Common myeloid progenitor, CD34-positive (primary cell): Measurements from ENCODE around the gene HES5.

Source experiments
- CTCF ChIA-PET: fragments of 350-600 bp; sonication (Branson Sonifier 250); formaldehyde crosslinking; loops from one replicate; lab custom pipeline; 2021; ENCODE audit warnings: antibody characterized with exemption; lab: Charles Lee
- POLR2A ChIA-PET: fragments of 350-600 bp; sonication (Branson Sonifier 250); formaldehyde crosslinking; loops from one replicate; lab custom pipeline; 2021; ENCODE audit warnings: antibody characterized with exemption; lab: Charles Lee
- DNase-seq, 3 donors: peaks; one replicate each; pipeline versions ENCODE4 v3.0.0 to v3.0.0-alpha.2; 2013
- H3K27ac ChIP-seq, 2 experiments: 1 replicate in 1 of 2; 2 replicates in 1 of 2; pipeline ENCODE4 v1.7.0; 2013; ENCODE audit warnings: inconsistent platforms in 2 of 2, low read length in 2 of 2, mild to moderate bottlenecking in 2 of 2, low read depth in 1 of 2, moderate library complexity in 1 of 2; ENCODE audit not compliant: severe bottlenecking in 2 of 2, insufficient read depth in 1 of 2, poor library complexity in 1 of 2
- H3K27me3 ChIP-seq, 5 experiments: replicated peaks in 2 of 5; 1 replicate in 3 of 5; 2 replicates in 2 of 5; pipeline versions ENCODE4 v1.6.1 to v1.7.0; 2013; ENCODE audit warnings: low read length in 4 of 5, mild to moderate bottlenecking in 2 of 5, moderate library complexity in 2 of 5, inconsistent platforms in 1 of 5; ENCODE audit not compliant: insufficient read depth in 5 of 5, control insufficient read depth in 4 of 5
- H3K36me3 ChIP-seq, 4 experiments: 1 replicate in 2 of 4; 2 replicates in 2 of 4; pipeline versions ENCODE4 v1.6.1 to v1.7.0; 2013; ENCODE audit warnings: low read length in 3 of 4, control low read depth in 1 of 4, mild to moderate bottlenecking in 1 of 4; ENCODE audit not compliant: control insufficient read depth in 4 of 4, insufficient read depth in 4 of 4
- H3K4me1 ChIP-seq, 4 experiments: 1 replicate in 3 of 4; 2 replicates in 1 of 4; pipeline versions ENCODE4 v1.6.1 to v1.7.1; 2013; ENCODE audit warnings: low read length in 3 of 4, mild to moderate bottlenecking in 3 of 4, control low read depth in 1 of 4, inconsistent platforms in 1 of 4, moderate library complexity in 1 of 4; ENCODE audit not compliant: control insufficient read depth in 4 of 4, insufficient read depth in 4 of 4; ENCODE audit errors: control extremely low read depth in 1 of 4
- H3K4me3 ChIP-seq, 7 experiments: 1 replicate in 4 of 7; 2 replicates in 3 of 7; pipeline versions ENCODE4 v1.5.1 to v1.7.0; 2013; ENCODE audit warnings: mild to moderate bottlenecking in 7 of 7, low read length in 6 of 7, moderate library complexity in 6 of 7, inconsistent platforms in 2 of 7, low read depth in 2 of 7, control low read depth in 1 of 7; ENCODE audit not compliant: insufficient read depth in 4 of 7, control insufficient read depth in 1 of 7; ENCODE audit errors: extremely low read depth in 1 of 7
- H3K9me3 ChIP-seq, 5 experiments: 1 replicate in 4 of 5; 2 replicates in 1 of 5; pipeline versions ENCODE4 v1.6.1 to v1.7.1; 2013; ENCODE audit warnings: low read length in 4 of 5, mild to moderate bottlenecking in 2 of 5, inconsistent platforms in 1 of 5, low read depth in 1 of 5, moderate library complexity in 1 of 5; ENCODE audit not compliant: control insufficient read depth in 4 of 5, insufficient read depth in 2 of 5; ENCODE audit errors: control extremely low read depth in 1 of 5
- WGBS: methylation state at CpG from one replicate; pipeline ENCODE4 v1.1.5; 2013; ENCODE audit not compliant: insufficient coverage; 5-methylcytosine and 5-hydroxymethylcytosine counted together

The HES5 gene

GRCh38 chr1:2502210-2502609 is 27.9 kb downstream of the HES5 start:
- Histone ChIP-seq H3K36me3 (peaks cover 0 to 6% (median under 1%) of the 10 kb centered on the region in 4 experiments), H3K9me3 (no peaks in the 10 kb centered on the region), H3K27ac (no peak overlapping the region), H3K27me3 (peaks cover 0 to 19% (median 0%) of the 10 kb centered on the region in 5 experiments), H3K4me1 (peaks cover 0 to 21% (median 17%) of the 10 kb centered on the region in 4 experiments), H3K4me3 (no peak overlapping the region)
- CTCF ChIA-PET: no interaction called here
- DNase-seq: no peak
- WGBS: 93% methylated on average over 32 of the region's 34 CpGs
- POLR2A ChIA-PET: no interaction called here

DNA sequence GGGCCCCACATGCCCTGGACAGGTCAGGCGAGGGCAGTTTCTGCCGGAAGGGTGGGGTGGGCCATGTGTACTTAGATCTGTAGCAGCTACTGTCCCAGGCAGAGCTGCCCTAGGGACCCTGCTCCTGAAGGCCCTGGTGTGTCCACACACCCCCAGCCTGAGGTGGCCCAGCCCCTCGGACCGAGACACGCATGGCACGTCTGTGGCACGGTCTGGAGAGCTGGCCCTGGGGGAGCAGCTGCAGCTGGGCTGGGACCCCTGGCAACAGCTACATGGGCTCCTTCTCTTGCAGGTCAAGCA is 28.3 kb downstream of the HES5 start:
- no peak for DNase-seq
- ChIA-PET CTCF (no interaction called here), POLR2A (no interaction called here)
- 89% methylated on average over 3 of the region's 7 CpGs for WGBS
- Histone ChIP-seq H3K27me3 (peaks cover 0 to 19% (median 0%) of the 10 kb centered on the region in 5 experiments), H3K9me3 (no peaks in the 10 kb centered on the region), H3K36me3 (peaks cover 0 to 3% (median 0%) of the 10 kb centered on the region in 4 experiments), H3K27ac (no peak overlapping the region), H3K4me1 (peaks cover 0 to 21% (median 17%) of the 10 kb centered on the region in 4 experiments), H3K4me3 (no peak overlapping the region)

DNA sequence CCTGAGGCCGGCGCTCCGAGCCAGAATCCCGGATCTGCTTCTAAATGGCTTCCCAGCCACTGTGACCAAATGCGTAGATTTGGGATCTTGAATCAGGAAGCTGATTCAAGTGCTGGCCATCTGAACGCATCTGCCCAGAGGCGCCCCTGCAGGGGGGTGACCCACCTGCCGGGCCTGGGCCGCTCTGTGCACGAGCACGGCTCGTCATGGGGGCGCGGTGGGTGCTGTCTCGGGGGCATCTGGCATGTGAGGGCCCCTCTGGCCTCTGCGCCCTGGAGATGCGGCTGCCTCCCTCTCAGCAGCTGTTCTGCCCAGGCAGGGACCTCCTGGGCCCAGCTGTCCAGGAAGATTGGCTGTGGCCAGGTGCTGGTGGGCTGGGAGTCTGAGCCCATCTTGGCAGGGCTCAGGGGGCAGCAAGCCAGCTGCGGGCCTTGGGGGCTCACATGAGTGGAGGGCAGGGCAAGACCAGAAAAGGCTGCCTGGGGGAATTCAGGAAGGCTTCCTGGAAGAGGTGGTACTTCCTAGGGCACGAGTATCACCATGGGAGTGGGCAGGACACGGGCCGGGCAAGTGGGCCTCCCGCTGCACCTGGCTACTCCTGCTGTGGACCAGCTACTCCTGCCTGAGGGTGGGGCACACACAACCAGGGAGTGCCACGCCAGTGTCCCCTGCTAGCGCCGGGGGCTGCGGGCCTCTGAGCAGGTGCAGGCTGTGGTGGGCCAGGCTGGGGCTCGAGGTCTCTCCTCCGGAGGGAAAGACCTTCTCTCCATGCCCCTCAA is 28.8 kb downstream of the HES5 start:
- WGBS: 92% methylated on average over 28 of the region's 28 CpGs
- ChIA-PET POLR2A (interaction anchor here (0.6 kb wide), 1 partner anchor 1038 kb away, joined by 3 read pairs; no protein-coding TSS in a partner anchor), CTCF (no interaction called here)
- Histone ChIP-seq H3K36me3 (no peaks in the 10 kb centered on the region), H3K9me3 (no peaks in the 10 kb centered on the region), H3K27ac (no peak overlapping the region), H3K27me3 (peaks cover 0 to 19% (median 0%) of the 10 kb centered on the region in 5 experiments), H3K4me3 (no peak overlapping the region), H3K4me1 (peaks cover 0 to 18% (median 15%) of the 10 kb centered on the region in 4 experiments)
- no peak for DNase-seq

DNA sequence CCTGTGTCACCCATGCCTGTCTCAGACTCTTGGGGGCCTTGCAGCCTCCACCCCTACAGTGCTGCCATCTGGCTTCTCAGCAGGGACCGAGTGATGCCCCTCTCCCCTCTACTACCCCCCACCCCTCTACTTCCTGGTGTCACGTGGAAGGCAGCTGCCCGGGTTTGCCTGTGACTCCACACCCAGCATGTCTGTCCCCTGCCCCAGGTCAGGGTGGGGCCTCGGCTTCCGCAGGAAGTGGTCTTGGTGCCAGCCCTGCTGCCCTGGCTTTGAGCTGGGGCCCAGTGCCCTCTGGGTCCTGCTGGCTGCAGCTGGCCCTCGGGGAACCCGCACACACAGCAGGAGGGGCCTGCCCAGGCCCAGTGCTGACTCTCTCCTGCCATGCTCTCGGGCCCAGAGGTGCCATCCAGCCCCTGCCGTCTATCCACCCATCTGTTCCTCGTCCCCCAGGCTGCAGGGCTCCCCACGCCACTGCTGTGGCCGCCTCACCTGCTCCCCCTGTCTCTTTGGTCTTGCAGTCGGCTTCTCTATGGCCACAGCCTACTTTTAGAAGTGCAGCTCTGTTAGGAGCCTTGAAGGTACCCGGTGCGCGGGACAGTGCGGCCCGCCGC is 30.0 kb downstream of the HES5 start:
- Histone ChIP-seq H3K9me3 (no peaks in the 10 kb centered on the region), H3K36me3 (no peaks in the 10 kb centered on the region), H3K4me1 (peaks cover 0 to 16% (median 15%) of the 10 kb centered on the region in 4 experiments), H3K4me3 (no peak overlapping the region), H3K27ac (no peak overlapping the region), H3K27me3 (peaks cover 0 to 19% (median 0%) of the 10 kb centered on the region in 5 experiments)
- CTCF ChIA-PET: no interaction called here
- peak; percentile 22 to 81 (median 66) for DNase-seq
- POLR2A ChIA-PET: no interaction called here
- WGBS: 51% methylated on average over 19 of the region's 19 CpGs

DNA sequence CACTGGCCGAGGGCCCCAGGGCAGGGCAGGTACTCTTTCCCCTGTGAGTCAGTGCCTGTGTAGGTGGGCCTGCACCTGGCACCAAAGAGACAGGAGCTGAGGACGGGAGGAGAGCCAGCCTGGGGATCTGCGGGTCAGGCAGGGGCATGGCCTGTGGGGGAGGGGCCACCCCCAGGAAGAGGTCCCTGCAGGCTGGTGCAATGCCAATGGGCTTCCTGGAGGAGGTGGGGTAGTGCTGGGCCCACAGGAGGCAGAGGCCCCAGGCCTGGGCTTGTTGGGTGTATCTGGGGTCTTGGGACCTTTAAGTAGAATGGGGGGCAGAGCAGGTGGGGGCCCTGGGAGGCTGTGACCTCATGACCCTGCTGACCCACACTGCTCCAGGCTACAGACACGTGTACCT is 30.8 kb downstream of the HES5 start:
- CTCF ChIA-PET: no interaction called here
- Histone ChIP-seq H3K27ac (no peak overlapping the region), H3K4me3 (no peak overlapping the region), H3K9me3 (no peaks in the 10 kb centered on the region), H3K36me3 (no peaks in the 10 kb centered on the region), H3K27me3 (peaks cover 0 to 14% (median under 1%) of the 10 kb centered on the region in 5 experiments), H3K4me1 (peaks cover 0 to 16% (median 15%) of the 10 kb centered on the region in 4 experiments)
- 76% methylated on average over 3 of the region's 4 CpGs for WGBS
- POLR2A ChIA-PET: no interaction called here
- no peak for DNase-seq

GRCh38 chr1:2498648-2499047 is 31.4 kb downstream of the HES5 start:
- WGBS: 87% methylated on average over 5 of the region's 19 CpGs
- ChIA-PET CTCF (no interaction called here), POLR2A (no interaction called here)
- Histone ChIP-seq H3K27ac (no peak overlapping the region), H3K27me3 (peaks cover 0 to 8% (median 0%) of the 10 kb centered on the region in 5 experiments), H3K4me1 (peaks cover 0 to 21% (median 17%) of the 10 kb centered on the region in 4 experiments), H3K4me3 (no peak overlapping the region), H3K9me3 (no peaks in the 10 kb centered on the region), H3K36me3 (no peaks in the 10 kb centered on the region)
- no peak for DNase-seq

GRCh38 chr1:2497891-2498290 is 32.2 kb downstream of the HES5 start:
- Histone ChIP-seq H3K4me1 (peaks cover 0 to 21% (median 17%) of the 10 kb centered on the region in 4 experiments), H3K27ac (no peak overlapping the region), H3K9me3 (no peaks in the 10 kb centered on the region), H3K36me3 (no peaks in the 10 kb centered on the region), H3K4me3 (no peak overlapping the region), H3K27me3 (peaks cover 0 to 2% (median 0%) of the 10 kb centered on the region in 5 experiments)
- DNase-seq: no peak
- WGBS: 51% methylated on average over 4 of the region's 4 CpGs
- ChIA-PET CTCF (interaction anchor here (0.9 kb wide), 1 partner anchor 11 kb away, joined by 3 read pairs; no protein-coding TSS in a partner anchor), POLR2A (no interaction called here)
